Measurements from ENCODE around the gene ARF6.
"Not testable (repeated sequence)": the region's sequence is repeated elsewhere in the genome, so short reads cannot be mapped to it uniquely, and the experiment has no call there.

ARF6 gene

DNA sequence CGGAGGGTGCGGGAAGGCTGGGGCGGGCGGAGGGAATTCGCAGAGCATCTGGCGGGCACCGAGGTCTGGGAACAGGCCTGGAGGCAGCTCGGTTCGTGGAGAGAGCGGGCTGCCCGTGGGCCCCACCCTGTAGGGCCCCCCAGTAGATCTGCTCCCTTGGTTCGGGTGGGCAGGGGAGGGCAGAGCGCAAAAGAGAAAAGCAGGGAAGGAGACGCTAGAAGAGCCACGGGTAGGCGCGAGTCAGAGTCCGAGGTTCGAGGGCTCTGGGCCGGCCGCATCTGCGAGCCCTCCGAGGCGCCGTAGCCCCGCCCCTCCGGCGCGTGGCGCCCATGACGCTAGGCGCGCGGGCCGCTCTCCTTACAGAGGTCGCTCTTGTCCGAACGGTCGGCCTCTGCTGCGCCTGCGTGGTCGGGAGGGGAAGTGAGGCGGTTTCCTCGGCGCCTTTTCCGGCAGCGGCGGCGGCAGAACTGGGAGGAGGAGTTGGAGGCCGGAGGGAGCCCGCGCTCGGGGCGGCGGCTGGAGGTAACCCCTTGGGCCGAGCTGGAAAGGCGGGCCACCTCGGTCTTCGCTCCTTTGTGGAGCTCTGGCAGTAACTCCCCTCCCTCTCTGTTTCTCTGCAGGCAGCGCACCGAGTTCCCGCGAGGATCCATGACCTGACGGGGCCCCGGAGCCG lies at the start of gene ARF6:
Gene ARF6 (plus strand): TSS at position 447 of the 673 bp plus-strand sequence. CDS start 655 bp downstream, outside the sequence.
- DNase-seq, result peak; percentile 98

DNA sequence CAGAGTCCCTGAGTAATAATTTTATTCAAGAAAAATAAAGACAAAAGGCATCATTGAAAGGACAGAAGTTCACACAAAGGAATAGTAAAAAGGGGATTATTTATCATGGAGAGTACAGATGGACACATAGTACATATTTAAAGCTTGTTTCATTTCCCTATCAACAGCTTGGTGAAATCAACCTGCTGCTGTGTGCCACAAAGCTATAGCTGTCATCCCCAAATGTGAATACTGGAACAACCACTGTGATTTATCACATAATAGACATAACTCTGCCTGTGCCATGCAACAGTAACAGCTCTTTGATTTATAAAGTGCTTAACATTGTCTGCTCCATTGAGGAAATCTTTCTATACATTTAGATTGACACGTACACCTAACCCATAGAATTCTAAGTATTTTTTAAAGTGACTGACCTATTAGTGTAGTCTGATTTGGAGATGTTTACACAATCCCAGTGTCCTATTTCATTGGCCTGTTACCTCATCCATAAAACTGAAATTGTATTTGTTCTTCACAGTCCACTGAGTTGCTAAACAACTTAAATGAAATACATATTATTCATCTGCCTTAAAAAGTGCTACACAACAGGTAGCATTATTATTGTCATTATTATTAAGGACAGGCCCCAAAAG lies 43.6 kb upstream of the ARF6 start:
- DNase-seq, result no peak

DNA sequence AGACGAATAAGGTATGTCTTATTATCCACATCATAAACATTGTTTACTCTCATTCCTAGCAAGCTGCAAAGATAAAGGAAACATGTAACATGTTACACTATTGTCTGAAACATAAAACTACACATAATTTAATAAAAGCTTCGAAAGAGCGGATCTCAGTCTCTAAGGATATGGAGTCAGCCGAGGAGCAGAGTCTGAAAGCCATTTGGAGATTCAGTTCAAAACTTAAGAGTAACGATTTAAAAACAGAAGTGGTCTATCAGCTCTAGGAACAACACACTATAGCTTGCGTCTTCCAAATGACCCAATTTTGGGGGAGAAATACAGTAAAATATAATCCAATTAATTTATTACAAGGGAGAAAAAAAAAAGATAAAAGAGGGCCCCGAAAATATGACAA lies 41.1 kb upstream of the ARF6 start:
- DNase-seq, result no peak

DNA sequence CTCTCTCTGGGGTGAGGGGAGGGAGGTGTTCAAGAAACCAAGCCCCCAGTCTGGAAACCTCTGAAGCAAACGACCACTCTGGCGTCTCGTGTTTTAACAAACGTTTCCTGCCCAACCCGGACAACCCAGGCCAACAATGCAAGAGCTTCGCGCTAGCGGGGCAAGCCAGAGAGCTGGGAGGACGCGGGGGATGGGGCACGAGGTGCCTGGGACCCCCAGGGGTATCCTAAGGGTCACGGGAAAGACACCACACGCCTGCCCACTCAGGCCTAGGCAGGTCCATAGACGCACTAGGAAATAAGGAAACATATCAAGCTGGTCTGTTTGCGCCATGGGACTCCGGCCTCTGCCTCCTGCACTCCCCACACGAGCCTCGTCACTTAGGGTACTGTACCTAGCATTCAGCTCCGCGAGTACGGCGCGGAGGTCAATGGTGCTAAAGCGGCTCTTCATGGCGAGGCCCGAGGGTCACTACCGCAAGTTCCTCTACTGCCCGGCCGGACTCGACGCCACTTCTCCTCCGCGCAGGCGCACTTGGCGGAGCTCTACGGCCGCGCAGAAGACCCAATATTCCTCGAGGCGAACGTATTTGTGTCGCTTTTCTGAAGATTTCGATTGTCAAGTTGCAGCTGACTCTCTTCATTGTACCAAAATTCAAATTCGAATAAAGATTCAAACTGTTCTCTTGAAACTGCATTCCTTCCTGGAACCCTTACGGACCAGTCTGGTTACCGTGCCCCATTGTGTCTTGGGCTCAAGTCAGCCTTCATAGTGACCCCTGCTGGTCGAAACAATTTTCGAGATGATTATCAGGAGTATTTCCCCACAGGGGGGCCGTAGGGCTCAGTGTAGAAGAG lies 40.4 kb upstream of the ARF6 start, which contains the start of gene NEMF:
Gene NEMF (minus strand): TSS at position 488 of the 857 bp plus-strand sequence. CDS start 35 bp downstream, at position 453.
- peak; percentile 84 for DNase-seq

DNA sequence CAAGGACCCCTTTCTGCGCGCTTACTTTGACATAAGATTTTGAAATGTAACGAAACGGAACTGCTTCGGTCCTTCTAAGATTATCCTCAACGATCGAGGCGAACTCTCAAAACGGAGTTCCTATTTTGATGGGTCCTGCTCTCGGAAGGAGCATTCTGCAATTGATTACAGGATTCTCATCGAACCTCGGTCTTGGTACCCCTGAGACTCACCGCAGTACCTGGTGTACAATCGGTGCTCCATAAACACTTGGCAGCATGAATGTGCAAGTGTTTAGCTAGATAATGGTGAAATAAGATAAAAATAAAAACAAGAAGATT lies 39.8 kb upstream of the ARF6 start:
- no peak for DNase-seq

DNA sequence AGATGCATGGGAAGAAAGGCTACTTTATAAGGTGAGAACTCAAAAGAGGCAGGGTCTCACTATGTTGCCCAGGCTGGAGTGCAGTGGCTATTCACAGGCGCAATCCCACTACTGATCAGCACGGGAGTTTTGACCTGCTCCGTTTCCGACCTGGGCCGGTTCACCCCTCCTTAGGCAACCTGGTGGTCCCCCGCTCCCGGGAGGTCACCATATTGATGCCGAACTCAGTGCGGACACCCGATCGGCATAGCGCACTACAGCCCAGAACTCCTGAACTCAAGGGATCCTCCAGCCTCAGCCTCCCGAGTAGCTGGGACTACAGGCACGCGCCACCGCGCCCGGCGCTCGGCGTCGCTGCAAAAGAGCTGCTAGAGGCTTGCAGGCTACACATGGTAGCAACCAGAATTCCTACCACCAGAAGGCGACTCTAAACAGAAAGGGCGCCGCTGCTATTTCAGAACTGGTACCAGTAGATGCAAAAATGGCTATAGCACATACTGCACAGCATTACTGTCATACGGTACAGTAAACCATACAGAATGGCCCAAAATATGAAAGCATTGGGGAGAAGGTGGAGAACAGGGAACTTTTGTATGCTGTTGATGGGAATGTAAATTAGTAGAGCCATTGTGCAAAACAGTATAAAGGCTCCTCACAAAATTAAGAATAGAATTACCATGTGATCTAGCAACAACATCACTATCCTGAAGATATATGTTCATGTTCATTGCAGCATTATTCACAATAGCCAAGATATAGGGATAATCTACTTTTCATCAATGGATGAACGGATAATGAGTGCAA lies 39.1 kb upstream of the ARF6 start:
- DNase-seq, result peak; percentile 81

DNA sequence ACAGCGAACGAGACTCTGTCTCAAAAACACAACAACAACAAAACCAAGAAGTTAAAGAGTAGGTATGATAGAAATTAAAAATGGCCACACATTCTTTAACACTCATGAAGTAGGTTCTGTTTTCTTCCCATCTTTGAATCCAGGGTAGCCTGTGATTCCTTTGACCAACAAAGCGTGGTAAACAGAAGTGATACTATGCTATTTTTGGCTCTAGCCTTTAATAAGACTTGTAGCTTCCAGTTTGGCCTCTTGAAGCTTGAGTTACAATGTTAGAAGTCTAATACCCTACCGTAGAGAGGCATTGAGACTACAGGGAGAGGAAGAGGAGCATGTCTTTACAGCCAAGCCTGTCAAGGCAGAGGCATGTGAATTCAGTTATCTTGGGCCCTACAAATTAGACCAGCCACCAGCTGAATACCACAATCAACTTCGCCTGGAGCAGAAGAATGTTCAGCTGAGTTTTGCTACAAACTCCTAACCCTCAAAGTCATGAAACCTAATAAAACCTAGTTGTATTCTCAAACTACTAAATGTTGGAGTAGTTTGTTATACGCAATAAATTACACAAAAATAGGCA lies 35.4 kb upstream of the ARF6 start:
- DNase-seq, result no peak

DNA sequence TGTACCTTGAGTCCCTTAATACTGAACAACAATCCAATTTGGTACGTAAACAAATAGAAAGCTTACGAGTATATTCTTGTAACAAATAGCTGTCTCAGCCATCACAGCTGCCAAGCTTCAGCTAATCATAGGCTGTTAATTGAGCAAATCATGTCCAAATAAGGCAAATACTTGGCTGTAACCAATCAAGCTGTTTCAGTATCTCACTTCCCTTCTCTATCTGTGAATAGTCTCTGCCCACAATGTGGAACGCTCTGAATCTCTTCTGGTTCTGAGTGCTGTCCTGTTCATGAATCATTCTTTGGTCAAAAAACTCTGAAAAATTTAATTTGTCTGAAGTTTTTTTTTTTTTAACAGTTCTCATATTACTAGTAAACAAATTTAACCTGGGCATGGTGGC lies 34.5 kb upstream of the ARF6 start:
- DNase-seq, result peak; percentile 26

DNA sequence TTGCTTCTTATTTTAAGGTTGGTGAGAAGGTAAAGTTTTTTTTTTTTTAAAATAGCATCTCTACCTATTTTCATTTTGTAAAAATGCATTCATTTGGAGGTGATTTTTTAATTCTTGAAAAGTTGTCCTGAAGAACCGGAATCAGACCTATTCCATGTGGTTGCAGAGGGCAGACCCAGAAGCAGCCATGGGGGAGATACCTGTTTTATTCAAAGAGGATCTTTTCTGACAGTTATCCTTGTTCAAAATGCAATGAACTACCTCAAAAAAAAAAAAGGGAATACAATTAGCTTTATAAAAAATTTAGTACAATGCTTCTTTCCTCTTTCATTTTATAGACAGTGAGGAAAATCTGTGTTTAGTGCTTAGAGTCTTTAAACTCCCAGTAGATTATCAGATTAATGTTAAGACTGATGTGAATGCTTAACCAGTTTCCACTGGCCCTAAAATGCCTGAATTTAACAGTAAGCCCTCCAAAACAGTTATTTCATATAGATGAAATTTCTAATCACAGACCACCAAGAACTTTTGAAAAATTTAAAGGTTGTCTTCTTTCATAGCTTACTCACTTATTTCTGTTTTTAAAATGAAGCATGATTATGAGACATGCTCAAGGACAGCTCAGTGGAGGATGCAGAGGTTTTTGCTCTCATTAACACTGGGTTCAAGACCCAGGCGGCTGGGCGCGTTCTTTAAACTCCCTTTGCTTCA lies 31.7 kb upstream of the ARF6 start:
- DNase-seq, result no peak

DNA sequence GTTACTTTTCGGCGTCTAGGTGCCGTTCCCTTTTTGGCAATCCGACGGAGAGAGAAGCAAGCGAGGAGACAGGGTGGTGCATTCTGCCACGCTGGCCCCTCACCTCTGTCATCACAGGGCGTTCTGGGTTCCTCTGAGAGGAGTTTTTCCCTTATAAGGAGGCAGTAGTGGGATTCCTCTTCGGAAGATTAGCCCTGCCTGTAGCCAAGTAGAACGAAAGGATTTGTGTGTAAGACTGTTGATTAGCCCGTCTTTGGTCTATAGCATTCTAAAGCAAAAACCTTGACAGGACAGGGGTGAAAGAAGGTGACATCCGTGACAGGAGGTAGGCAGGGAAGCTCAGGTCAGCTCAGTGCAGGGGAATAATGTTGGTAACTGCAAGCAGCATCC lies 31.2 kb upstream of the ARF6 start:
- peak; percentile 80 for DNase-seq

DNA sequence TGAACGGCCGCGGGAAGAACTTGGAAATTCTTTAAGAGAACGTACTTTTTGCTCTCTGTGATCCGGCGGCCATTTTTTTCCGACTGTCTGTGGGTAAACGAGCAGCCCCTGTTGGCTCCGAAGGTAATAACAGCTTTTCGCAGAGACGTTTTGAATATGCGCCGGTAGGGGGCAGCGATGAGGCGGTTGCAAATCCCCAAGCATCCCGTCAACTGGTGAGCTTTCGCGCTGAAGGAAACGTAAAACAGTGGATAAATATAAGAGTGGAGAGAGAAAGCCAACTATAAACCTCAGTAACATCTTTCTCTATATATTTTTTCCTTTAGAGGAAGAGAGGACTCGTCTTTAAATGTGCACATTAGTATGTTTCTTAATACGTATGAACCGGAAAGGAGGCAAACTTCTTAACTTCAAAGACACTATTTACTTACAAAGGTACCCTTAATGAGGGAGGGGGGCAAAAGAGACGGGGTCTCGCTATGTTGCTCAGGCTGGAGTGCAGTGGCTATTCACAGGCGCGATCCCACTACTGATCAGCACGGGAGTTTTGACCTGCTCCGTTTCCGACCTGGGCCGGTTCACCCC lies 30.7 kb upstream of the ARF6 start:
- peak; percentile 89 for DNase-seq

DNA sequence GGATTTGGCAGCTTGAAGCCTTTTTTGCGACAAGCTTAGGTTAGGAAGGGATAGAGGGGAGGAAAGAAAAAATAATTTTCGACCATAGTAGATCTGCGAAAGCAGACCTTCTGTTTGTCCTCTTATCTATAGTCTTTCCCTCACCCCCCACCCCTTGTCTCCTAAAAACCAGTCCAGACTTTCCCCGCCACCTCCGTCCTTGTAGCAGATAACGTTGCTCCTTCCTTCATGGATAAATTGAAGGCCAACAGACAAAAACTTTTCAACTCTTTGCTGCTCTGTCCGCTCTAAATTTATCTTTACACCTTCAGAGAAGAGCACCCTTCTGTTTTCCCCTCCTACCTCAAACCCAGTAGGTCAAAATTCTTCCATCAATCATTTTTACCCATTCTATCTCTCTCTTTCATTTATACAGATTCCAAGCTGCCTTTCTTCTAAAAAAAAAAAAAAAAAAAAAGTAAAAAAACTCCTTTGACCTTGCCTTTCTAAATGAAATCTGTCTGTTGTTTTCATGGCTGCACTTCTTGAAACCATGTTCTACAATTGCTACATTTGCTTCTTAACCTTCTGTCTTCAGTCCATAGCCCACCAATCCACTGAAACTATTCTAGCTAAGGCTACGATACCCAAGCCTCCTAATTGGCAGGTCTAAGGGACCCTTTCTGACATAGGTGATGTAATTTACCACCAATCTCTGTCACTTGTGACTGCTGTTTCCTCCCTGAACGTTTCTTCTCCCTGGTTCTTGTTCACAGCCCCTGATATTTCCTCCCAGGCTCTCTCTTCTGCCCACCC lies 29.2 kb upstream of the ARF6 start:
- DNase-seq, result no peak

DNA sequence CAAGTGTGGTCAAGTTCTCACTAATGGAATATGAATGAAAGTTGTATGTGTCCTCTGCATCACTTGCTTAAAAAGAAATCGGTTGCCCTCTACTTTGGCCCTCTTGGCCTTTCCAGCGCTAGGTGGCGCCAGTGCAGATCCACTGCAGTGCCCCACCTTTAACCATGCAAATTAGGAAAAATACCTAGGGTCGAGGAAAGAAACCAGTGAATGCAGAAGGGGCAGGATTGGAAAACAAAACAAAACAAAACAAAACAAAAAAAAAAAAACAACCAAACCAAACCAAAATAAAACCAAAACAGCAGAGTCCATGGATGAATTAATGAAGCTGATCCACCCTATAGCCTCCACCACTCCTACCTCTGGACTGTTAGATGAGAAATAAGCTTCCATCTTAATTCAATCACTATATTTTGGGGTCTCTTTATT lies 27.4 kb upstream of the ARF6 start:
- DNase-seq, result peak; percentile 88

DNA sequence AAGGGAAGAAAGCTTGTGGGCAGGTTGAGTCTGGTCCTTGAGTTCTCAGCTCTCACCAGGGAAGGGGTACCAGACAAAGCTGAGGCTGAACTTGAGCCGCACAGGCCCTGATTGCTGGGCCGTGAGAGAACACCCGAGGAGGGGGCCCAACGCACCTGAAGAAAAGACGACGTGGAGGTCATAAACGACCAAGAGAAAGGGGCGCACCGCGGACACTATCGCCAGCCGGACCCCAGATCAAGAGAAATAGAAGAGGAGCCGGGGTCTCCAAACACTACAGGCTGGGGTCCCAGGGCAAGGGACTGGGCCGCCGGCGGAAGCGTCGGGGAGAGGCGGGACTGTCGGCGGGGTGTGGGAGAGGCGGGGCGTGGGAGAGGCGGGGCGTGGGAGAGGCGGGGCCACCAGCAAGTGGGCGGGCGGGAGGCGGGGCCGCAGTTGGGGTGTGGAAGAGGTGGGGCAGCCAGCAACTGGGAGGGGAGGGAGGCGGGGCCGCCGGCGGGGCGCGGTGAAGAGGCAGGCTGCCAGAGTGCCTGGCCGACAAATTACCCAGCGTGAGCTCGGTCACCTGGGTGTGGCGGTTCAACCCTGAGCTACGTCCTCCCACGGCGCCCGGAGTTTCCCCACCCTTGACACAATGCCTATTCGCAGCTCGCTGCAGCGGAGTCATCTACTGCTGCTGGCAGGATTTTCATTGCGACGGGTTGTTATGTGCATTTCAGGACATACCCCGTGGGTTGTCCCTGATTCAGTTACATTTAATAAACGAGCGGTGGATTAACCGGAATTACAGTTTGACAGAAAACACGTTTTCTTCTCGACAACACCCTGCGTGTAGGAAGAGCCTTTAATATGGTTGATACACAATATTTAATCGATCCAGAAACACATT lies 24.8 kb upstream of the ARF6 start:
- DNase-seq, result peak; percentile 99

DNA sequence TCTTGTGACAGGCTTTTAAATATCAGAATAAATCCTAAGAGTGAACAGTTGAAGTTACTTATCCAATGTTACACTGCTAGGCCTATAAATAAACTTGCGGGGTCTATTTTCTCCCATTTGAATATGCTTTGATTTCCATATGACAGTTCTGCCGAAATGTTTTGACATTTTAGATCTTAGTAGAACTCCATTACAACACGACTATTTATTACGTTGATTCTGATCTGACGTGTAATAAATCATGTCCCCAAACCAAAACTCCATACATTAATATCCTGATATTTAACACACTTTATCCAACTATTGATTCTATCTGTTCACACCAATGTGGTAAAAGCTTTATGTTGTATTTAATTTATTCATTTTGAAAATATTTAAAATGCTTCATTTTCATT lies 24.2 kb upstream of the ARF6 start:
- DNase-seq, result no peak

DNA sequence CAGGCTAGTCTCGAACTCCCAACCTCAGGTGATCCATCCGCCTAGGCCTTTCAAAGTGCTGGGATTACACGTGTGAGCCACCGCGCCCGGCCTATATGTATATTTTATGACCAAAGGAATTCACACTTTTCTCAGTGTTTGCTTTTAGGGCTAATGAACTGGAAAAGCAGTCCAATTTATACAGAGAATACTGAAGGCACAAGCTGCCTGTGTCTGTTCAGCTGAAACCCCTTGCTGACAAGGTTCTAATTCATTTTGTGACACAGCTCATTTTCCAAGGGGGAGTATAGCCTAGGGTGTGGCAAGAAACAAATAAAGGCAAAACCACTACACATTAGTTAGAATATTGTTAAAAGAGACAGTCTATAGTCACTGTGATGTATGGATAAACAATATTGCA lies 22.0 kb upstream of the ARF6 start:
- no peak for DNase-seq

DNA sequence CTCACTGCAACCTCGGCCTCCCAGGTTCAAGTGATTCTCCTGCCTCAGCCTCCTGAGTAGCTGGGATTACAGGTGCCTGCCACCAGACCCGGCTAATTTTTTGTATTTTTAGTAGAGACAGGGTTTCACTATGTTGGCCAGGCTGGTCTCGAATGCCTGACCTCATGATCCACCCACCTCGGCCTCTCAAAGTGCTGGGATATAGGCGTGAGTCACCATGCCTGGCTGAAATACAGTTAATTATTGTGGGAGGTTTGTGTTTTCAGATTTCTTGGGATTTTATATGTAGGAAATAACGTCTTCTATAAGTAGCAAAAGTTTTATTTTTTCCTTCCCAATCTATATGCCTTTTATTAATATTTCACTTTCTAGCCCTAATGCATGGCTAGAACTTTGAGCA lies 19.3 kb upstream of the ARF6 start:
- DNase-seq, result not testable (repeated sequence)

DNA sequence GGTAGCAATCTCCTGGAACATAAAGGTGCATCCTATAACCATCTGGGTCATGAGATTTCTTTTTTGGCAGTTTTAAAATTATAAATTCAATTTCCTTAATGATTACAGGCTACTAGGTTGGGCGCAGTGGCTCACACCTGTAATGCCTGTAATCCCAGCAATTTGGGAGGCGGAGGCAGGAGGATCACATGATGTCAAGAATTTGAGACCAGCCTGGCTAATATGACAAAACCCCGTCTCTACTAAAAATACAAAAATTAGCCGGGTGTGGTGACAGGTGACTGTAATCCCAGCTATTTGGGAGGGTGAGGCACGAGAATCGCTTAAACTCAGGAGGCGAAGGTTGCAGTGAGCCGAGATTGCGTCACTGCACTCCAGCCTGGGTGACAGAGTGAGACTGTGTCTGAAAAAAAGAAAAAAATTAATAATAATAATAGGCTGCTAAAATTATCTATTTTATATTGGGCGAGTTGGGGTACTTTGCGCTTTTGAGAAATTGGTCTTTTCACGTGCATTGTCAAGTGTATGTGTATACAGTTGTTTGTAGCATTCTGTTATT lies 17.2 kb upstream of the ARF6 start:
- DNase-seq, result no peak

DNA sequence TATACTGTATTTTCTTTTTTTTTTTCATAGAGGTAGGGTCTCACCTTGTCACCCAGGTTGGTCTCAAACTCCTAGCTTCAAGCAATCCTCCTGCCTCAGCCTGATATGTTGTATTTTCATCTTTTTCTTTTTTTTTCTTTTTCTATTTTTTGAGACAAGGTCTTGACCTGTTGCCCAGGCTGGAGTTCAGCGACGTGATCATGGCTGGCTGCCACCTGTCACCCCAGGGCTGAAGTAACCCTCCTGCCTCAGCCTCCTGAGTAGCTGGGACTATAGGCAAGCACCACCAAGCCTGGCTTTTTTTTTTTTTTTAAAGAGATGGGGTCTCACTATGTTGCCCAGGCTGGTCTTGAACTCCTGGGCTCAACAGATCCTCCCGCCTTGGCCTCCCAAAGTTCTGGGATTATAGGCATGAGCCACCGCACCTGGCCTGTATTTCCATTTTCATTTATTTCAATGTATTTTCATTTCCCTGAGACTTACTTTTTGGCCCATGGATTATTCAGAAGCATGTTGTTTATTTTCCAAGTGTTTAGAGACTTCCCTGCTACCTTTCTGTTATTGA lies 16.2 kb upstream of the ARF6 start:
- DNase-seq, result no peak
